WI38 (cell line): ENCODE data around the gene APMAP.

Experiments
- H3K4me3 ChIP-seq: 2 replicates; pipeline ENCODE4 v1.5.1; 2011; ENCODE audit warnings: low read depth, mild to moderate bottlenecking, control low read depth, low read length
- TF ChIP-seq, protein P1 (sequence below): IDR thresholded peaks from 2 replicates; pipeline ENCODE4 v1.5.1; 2012; ENCODE audit warnings: low read depth, mild to moderate bottlenecking, control low read depth, low read length

APMAP gene

DNA sequence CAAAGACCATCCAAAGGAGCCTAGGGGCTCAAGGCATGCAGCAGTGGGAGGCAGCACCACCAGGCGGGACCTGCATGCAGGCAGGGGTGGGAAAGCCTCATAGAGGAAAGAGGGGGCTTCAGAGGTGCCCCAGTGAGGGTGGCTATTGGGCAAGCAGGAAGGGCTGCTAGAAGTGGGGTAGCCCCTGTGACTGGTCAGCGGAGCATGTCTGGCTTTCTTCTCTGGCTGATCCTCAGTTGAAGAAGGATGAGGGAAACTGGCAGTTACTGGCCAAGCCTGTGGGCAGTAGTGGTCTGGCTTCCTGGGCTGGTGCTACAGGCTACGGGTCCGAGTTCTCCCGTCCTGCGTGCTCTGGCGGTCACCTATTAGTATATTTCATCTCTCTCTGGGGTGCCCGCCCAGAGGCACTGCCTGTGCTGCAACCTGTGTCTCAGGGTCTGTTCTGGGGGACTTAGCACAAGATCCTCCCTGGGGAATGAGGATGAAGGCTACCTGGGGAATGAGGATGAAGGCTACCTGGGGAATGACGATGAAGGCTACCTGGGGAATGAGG is 79.4 kb downstream of the APMAP start:
- TF ChIP-seq, protein P1, sequence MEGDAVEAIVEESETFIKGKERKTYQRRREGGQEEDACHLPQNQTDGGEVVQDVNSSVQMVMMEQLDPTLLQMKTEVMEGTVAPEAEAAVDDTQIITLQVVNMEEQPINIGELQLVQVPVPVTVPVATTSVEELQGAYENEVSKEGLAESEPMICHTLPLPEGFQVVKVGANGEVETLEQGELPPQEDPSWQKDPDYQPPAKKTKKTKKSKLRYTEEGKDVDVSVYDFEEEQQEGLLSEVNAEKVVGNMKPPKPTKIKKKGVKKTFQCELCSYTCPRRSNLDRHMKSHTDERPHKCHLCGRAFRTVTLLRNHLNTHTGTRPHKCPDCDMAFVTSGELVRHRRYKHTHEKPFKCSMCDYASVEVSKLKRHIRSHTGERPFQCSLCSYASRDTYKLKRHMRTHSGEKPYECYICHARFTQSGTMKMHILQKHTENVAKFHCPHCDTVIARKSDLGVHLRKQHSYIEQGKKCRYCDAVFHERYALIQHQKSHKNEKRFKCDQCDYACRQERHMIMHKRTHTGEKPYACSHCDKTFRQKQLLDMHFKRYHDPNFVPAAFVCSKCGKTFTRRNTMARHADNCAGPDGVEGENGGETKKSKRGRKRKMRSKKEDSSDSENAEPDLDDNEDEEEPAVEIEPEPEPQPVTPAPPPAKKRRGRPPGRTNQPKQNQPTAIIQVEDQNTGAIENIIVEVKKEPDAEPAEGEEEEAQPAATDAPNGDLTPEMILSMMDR: no peak
- H3K4me3 ChIP-seq: no peak overlapping the region
